Effector CD4-positive, alpha-beta T cell (primary cell): ENCODE measurements around the gene RIPOR2.
"Not testable (repeated sequence)": the region's sequence is repeated elsewhere in the genome, so short reads cannot be mapped to it uniquely, and the experiment has no call there.

Source experiments
- DNase-seq: peaks from one replicate; pipeline ENCODE4 v3.0.0-alpha.2; 2020

The RIPOR2 gene

GRCh38 chr6:24757611-24758010 is 178.1 kb downstream of the RIPOR2 start:
- DNase-seq = no peak

GRCh38 chr6:24755279-24755678 is 180.5 kb downstream of the RIPOR2 start:
- no peak for DNase-seq

- DNase-seq = not testable (repeated sequence)
Measured at GRCh38 chr6:24754378-24754777, 181.4 kb downstream of the RIPOR2 start.
